SK-N-MC (cell line): ENCODE measurements around the gene BOC.

Experiments
- EZH2 ChIP-seq: fragments of 200-600 bp; sonication (generic); IDR thresholded peaks from one replicate; pipeline ENCODE4 v1.6.1; 2017; ENCODE audit warnings: antibody characterized with exemption
- FOXP2 ChIP-seq: optimal IDR thresholded peaks from 2 replicates; pipeline ENCODE3; 2011; ENCODE audit warnings: mild to moderate bottlenecking, moderate library complexity; ENCODE audit not compliant: insufficient read depth; ENCODE audit errors: extremely low read length, control extremely low read depth

- TF ChIP-seq FOXP2 = no peak
- no peak for TF ChIP-seq EZH2
Observed at GRCh38 chr3:113214917-113215595, 3.7 kb downstream of the BOC start.
